Left ventricle myocardium inferior (tissue), 1 donor: ENCODE data around the gene SPCS3. TPM values are rescaled to one million over a fixed set of nuclear protein-coding genes. Genes with fewer than 3 reads are reported as not detected.

Experiments
- total RNA-seq: library from RNA; stranded (reverse); fragmentation: NEBNext Ultra II Directional; extraction: Animal tissue kit (Norgen Biotek cat#: 25700); gene quantifications from one replicate; pipeline ENCODE4 v1.2.1, GENCODE V29; 2021
- donor health status: DM: no; HTN: yes; CAD: no; lungs with severe emphysema.

Gene SPCS3
- total RNA-seq, 1 donor from 2014 or later, result 91.8 TPM

Other genes with a start within 250 kb of the SPCS3 start
- gene SPATA4, start 124.4 kb upstream of the SPCS3 start, total RNA-seq, result 0.55 TPM
- gene ASB5, start 50.7 kb upstream of the SPCS3 start, total RNA-seq, result 4.3 TPM